PC-3 (cell line): Measurements from ENCODE around the gene GABARAPL1.

Experiments
- EZH2 ChIP-seq: fragments of 300-600 bp; sonication (generic); IDR thresholded peaks from one replicate; pipeline ENCODE4 v1.6.1; 2017; ENCODE audit warnings: antibody characterized with exemption, mild to moderate bottlenecking, low read length; ENCODE audit not compliant: unreplicated experiment
- EZH2phosphoT487 ChIP-seq: fragments of 300-600 bp; sonication (generic); IDR thresholded peaks from 2 replicates; pipeline ENCODE4 v1.6.1; 2018; ENCODE audit warnings: mild to moderate bottlenecking, antibody characterized with exemption, low read length, borderline replicate concordance
- TF ChIP-seq, protein P1 (sequence below): fragments of 300-600 bp; sonication (generic); conservative IDR thresholded peaks from 2 replicates; pipeline ENCODE4 v1.5.1; 2017; ENCODE audit warnings: antibody characterized with exemption, low read depth, mild to moderate bottlenecking, low read length

DNA sequence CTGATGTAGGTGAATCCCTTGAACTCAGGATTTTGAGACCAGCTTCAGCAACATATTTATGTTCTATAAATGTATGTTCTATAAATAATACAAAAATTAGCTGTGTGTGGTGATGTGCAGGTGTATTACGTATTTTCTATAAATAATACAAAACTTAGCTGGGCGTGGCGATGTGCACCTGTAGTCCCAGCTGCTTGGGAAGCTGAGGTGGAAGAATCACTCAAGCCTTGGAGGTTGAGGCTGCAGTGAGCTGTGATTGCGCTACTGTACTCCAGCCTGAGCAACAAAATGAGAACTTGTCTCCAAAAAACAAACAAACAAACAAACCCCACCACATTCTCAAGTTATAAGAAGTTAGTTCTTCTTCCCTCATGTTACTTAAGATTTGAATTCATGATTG is 39.5 kb downstream of the GABARAPL1 start:
- TF ChIP-seq, protein P1, sequence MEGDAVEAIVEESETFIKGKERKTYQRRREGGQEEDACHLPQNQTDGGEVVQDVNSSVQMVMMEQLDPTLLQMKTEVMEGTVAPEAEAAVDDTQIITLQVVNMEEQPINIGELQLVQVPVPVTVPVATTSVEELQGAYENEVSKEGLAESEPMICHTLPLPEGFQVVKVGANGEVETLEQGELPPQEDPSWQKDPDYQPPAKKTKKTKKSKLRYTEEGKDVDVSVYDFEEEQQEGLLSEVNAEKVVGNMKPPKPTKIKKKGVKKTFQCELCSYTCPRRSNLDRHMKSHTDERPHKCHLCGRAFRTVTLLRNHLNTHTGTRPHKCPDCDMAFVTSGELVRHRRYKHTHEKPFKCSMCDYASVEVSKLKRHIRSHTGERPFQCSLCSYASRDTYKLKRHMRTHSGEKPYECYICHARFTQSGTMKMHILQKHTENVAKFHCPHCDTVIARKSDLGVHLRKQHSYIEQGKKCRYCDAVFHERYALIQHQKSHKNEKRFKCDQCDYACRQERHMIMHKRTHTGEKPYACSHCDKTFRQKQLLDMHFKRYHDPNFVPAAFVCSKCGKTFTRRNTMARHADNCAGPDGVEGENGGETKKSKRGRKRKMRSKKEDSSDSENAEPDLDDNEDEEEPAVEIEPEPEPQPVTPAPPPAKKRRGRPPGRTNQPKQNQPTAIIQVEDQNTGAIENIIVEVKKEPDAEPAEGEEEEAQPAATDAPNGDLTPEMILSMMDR: no peak
- TF ChIP-seq EZH2 (no peak), EZH2phosphoT487 (no peak)
